GM12878 (cell line): ENCODE data around the gene NEK1. TPM values are rescaled to one million over a fixed set of nuclear protein-coding genes. Genes with fewer than 3 reads are reported as not detected.

ENCODE experiments used
- CHD1 ChIP-seq: IDR thresholded peaks from 2 replicates; pipeline ENCODE4 v1.6.1; 2012; ENCODE audit warnings: low read depth, low read length, improper control_type of control experiment
- EZH2 ChIP-seq: IDR thresholded peaks from 2 replicates; pipeline ENCODE4 v1.6.1; 2012; ENCODE audit warnings: low read depth, mild to moderate bottlenecking, control low read depth, inconsistent platforms, low read length, borderline replicate concordance; ENCODE audit not compliant: control insufficient read depth
- FOXM1 ChIP-seq: IDR thresholded peaks from 2 replicates; pipeline ENCODE4 v1.6.1; 2012; ENCODE audit warnings: low read depth, mild to moderate bottlenecking, inconsistent platforms, low read length, moderate library complexity
- HSF1 ChIP-seq: fragments of 150-350 bp; IDR thresholded peaks from 2 replicates; pipeline ENCODE4 v1.6.1; 2014; ENCODE audit warnings: mild to moderate bottlenecking, low read depth, low read length
- LARP7 ChIP-seq: fragments of 450-650 bp; IDR thresholded peaks from 2 replicates; pipeline ENCODE4 v1.6.1; 2017; ENCODE audit warnings: mild to moderate bottlenecking
- MEF2B ChIP-seq: fragments of 450-650 bp; IDR thresholded peaks from 2 replicates; pipeline ENCODE4 v1.6.1; 2018; ENCODE audit warnings: mild to moderate bottlenecking, moderate library complexity; ENCODE audit not compliant: partially characterized antibody, poor library complexity, severe bottlenecking
- MTA2 ChIP-seq: fragments of 450-650 bp; IDR thresholded peaks from 2 replicates; pipeline ENCODE4 v1.6.1; 2016; ENCODE audit warnings: low read depth, mild to moderate bottlenecking, moderate library complexity
- MTA3 ChIP-seq: IDR thresholded peaks from 2 replicates; pipeline ENCODE4 v1.6.1; 2012; ENCODE audit warnings: low read length, inconsistent platforms, borderline replicate concordance
- NBN ChIP-seq: fragments of 450-650 bp; IDR thresholded peaks from 2 replicates; pipeline ENCODE4 v1.6.1; 2016
- NKRF ChIP-seq: fragments of 450-650 bp; conservative IDR thresholded peaks from 2 replicates; pipeline ENCODE4 v1.6.1; 2017; ENCODE audit warnings: mild to moderate bottlenecking, moderate library complexity
- NR2F1 ChIP-seq: fragments of 450-650 bp; conservative IDR thresholded peaks from 2 replicates; pipeline ENCODE4 v1.6.1; 2017; ENCODE audit warnings: mild to moderate bottlenecking
- PRDM15 ChIP-seq: fragments of 450-650 bp; formaldehyde crosslinking; IDR thresholded peaks from 2 replicates; pipeline ENCODE4 v1.4.0; 2020; ENCODE audit warnings: mild to moderate bottlenecking, moderate library complexity
- RAD21 ChIP-seq: IDR thresholded peaks from 2 replicates; pipeline ENCODE4 v1.6.1; 2011; ENCODE audit warnings: mild to moderate bottlenecking, low read depth, low read length, moderate library complexity; ENCODE audit not compliant: insufficient read depth
- RAD51 ChIP-seq: fragments of 450-650 bp; IDR thresholded peaks from 2 replicates; pipeline ENCODE4 v1.6.1; 2016; ENCODE audit warnings: moderate library complexity, mild to moderate bottlenecking, inconsistent platforms
- RCOR1 ChIP-seq: conservative IDR thresholded peaks from 2 replicates; pipeline ENCODE4 v1.6.1; 2012; ENCODE audit warnings: low read depth, low read length, improper control_type of control experiment
- SMC3 ChIP-seq: IDR thresholded peaks from 2 replicates; pipeline ENCODE4 v1.6.1; 2011; ENCODE audit warnings: low read length, improper control_type of control experiment, borderline replicate concordance
- YY1 ChIP-seq: IDR thresholded peaks from 2 replicates; pipeline ENCODE4 v1.6.1; 2011; ENCODE audit warnings: low read depth, mild to moderate bottlenecking, low read length
- ZBTB4 ChIP-seq: fragments of 450-650 bp; formaldehyde crosslinking; IDR thresholded peaks from 2 replicates; pipeline ENCODE4 v1.4.0; 2022; ENCODE audit warnings: mild to moderate bottlenecking, moderate library complexity
- ZSCAN29 ChIP-seq: fragments of 450-650 bp; IDR thresholded peaks from 2 replicates; pipeline ENCODE4 v1.6.1; 2017; ENCODE audit warnings: mild to moderate bottlenecking, moderate library complexity
- polyA plus RNA-seq, 11 experiments: library from polyadenylated mRNA; depleted of rRNA in 4 of 11; unstranded in 6 of 11; stranded (reverse) in 5 of 11; fragments of >200 nt; fragmentation: Nextera tagmentation in 4 of 11; fragmentation: Illumina TruSeq in 1 of 11; extraction: Ambion mirVana in 4 of 11; extraction: Trizol in 1 of 11; gene quantifications; 1 replicate in 1 of 11; 2 replicates in 10 of 11; pipeline versions ENCODE4 v1.2.1 to v1.2.3, GENCODE V29; 2011 to 2016; ENCODE audit warnings: inconsistent platforms in 2 of 11, missing spikeins in 2 of 11, low read depth in 1 of 11
- total RNA-seq, 4 experiments: library from RNA; depleted of rRNA in 3 of 4; stranded (reverse); fragments of >200 nt in 3 of 4; fragmentation: Illumina TruSeq in 1 of 4; extraction: Trizol in 1 of 4; gene quantifications; 2 replicates each; pipeline versions ENCODE4 v1.2.1 to v1.2.3, GENCODE V29; 2013 to 2021

NEK1 gene
- total and polyA plus RNA-seq, 10 of the 15 experiments (the other 5 are each of a cell fraction or from before 2014, with no cell fraction given): 4.9 to 16.1 (median 7.5) TPM

GRCh38 chr4:169485791-169486742, 126.3 kb downstream of the NEK1 start (continued):
- no peak for TF ChIP-seq MTA2
- TF ChIP-seq NKRF: no peak
- TF ChIP-seq YY1: 0 out of 2 replicates have a peak, but pooled peaks have one; percentile 24
- no peak for TF ChIP-seq PRDM15 (CRISPR knock-in tag)
- TF ChIP-seq NR2F1: no peak
- TF ChIP-seq RAD51: peak; percentile 59
- TF ChIP-seq NBN: 0 out of 2 replicates have a peak, but pooled peaks have one; percentile 30
- TF ChIP-seq MTA3: no peak
- no peak for TF ChIP-seq MEF2B
- no peak for TF ChIP-seq HSF1
- no peak for TF ChIP-seq LARP7
- no peak for TF ChIP-seq ZSCAN29
- peak; percentile 97 for TF ChIP-seq RAD21
- peak; percentile 88 for TF ChIP-seq SMC3
- TF ChIP-seq FOXM1: 0 out of 2 replicates have a peak, but pooled peaks have one; percentile 37
- no peak for TF ChIP-seq CHD1
- 0 out of 2 replicates have a peak, but pooled peaks have one; percentile 49 for TF ChIP-seq EZH2
- TF ChIP-seq RCOR1: no peak
- TF ChIP-seq ZBTB4 (CRISPR knock-in tag): no peak
